ENCODE measurements around the gene KHDRBS2.
A peak's percentile ranks its signal among the peaks of the same experiment; 100 is the strongest.

Gene KHDRBS2

GRCh38 chr6:62285612-62286469 lies at the start of gene KHDRBS2:
Gene KHDRBS2 (minus strand): TSS chr6:62286225.
- DNase-seq (ENCODE audit: low spot score), result peak; percentile 93

- no peak for DNase-seq (ENCODE audit: low spot score)
Observed at GRCh38 chr6:62328607-62329006, 42.6 kb upstream of the KHDRBS2 start.

GRCh38 chr6:62324834-62325233 lies 38.8 kb upstream of the KHDRBS2 start:
- no peak for DNase-seq (ENCODE audit: low spot score)

GRCh38 chr6:62323818-62324431 lies 37.9 kb upstream of the KHDRBS2 start:
- DNase-seq (ENCODE audit: low spot score), result no peak

- no peak for DNase-seq (ENCODE audit: low spot score)
Observed at GRCh38 chr6:62298745-62299392, 12.8 kb upstream of the KHDRBS2 start.

GRCh38 chr6:62296541-62296940 lies 10.5 kb upstream of the KHDRBS2 start:
- no peak for DNase-seq (ENCODE audit: low spot score)

GRCh38 chr6:62288974-62289373 lies 2.9 kb upstream of the KHDRBS2 start:
- no peak for DNase-seq (ENCODE audit: low spot score)

GRCh38 chr6:62288562-62288961 lies 2.5 kb upstream of the KHDRBS2 start:
- DNase-seq (ENCODE audit: low spot score), result no peak

- no peak for DNase-seq (ENCODE audit: low spot score)
Observed at GRCh38 chr6:62286470-62286843, 432 bp upstream of the KHDRBS2 start.

GRCh38 chr6:62284725-62285124 lies 1.3 kb downstream of the KHDRBS2 start:
- DNase-seq (ENCODE audit: low spot score), result no peak

GRCh38 chr6:62283796-62284411 lies 2.1 kb downstream of the KHDRBS2 start:
- DNase-seq (ENCODE audit: low spot score), result peak; percentile 5

- DNase-seq (ENCODE audit: low spot score), result no peak
Observed at GRCh38 chr6:62283365-62283764, 2.7 kb downstream of the KHDRBS2 start.

GRCh38 chr6:62280099-62280498 lies 5.9 kb downstream of the KHDRBS2 start:
- DNase-seq (ENCODE audit: low spot score), result no peak

- DNase-seq (ENCODE audit: low spot score), result no peak
Observed at GRCh38 chr6:62272114-62272513, 13.9 kb downstream of the KHDRBS2 start.

- no peak for DNase-seq (ENCODE audit: low spot score)
Observed at GRCh38 chr6:62265906-62266525, 20.0 kb downstream of the KHDRBS2 start.

GRCh38 chr6:62262283-62262682 lies 23.7 kb downstream of the KHDRBS2 start:
- no peak for DNase-seq (ENCODE audit: low spot score)

GRCh38 chr6:62246087-62246486 lies 39.9 kb downstream of the KHDRBS2 start:
- DNase-seq (ENCODE audit: low spot score), result no peak

GRCh38 chr6:62236784-62237183 lies 49.2 kb downstream of the KHDRBS2 start:
- DNase-seq (ENCODE audit: low spot score), result no peak

- DNase-seq (ENCODE audit: low spot score), result no peak
Observed at GRCh38 chr6:62229231-62229630, 56.8 kb downstream of the KHDRBS2 start.

- DNase-seq (ENCODE audit: low spot score), result no peak
Observed at GRCh38 chr6:62217866-62218265, 68.2 kb downstream of the KHDRBS2 start.

GRCh38 chr6:62202078-62202477 lies 83.9 kb downstream of the KHDRBS2 start:
- no peak for DNase-seq (ENCODE audit: low spot score)

GRCh38 chr6:62192593-62192992 lies 93.4 kb downstream of the KHDRBS2 start:
- DNase-seq (ENCODE audit: low spot score), result no peak
